SK-N-SH (cell line): Measurements from ENCODE around the gene UBE2C. TPM values are rescaled to one million over a fixed set of nuclear protein-coding genes. Genes with fewer than 3 reads are reported as not detected.

Experiments
- CTCF ChIA-PET: fragments of 300-600, 350-600 bp; formaldehyde crosslinking; extraction: SDS; loops from one replicate; lab custom pipeline; 2021; lab: Yijun Ruan, JAX
- POLR2A ChIA-PET: fragments of 350-600 bp; sonication (Branson Sonifier 250); formaldehyde crosslinking; extraction: SDS; loops from one replicate; lab custom pipeline; 2020; ENCODE audit warnings: antibody characterized with exemption, inconsistent platforms; lab: Yijun Ruan, JAX
- DNase-seq: peaks from one replicate; pipeline ENCODE4 v3.0.0; 2012
- H2AFZ ChIP-seq: fragments of 200-600 bp; sonication (generic); 2 replicates; pipeline ENCODE4 v1.8.1; 2016; ENCODE audit warnings: antibody characterized with exemption, mild to moderate bottlenecking, low read depth
- H3F3A ChIP-seq: fragments of 200-600 bp; sonication (generic); replicated peaks from 2 replicates; pipeline ENCODE3; 2016; ENCODE audit warnings: antibody characterized with exemption, mild to moderate bottlenecking; ENCODE audit not compliant: insufficient read depth
- H3K27ac ChIP-seq, 2 experiments: fragments of 200-500 bp in 1 of 2; fragments of 200-600 bp in 1 of 2; sonication (Bioruptor generic) in 1 of 2; sonication (generic), shearing (Covaris generic) in 1 of 2; 2 replicates each; pipeline versions ENCODE4 v1.5.1 to v1.6.1; 2014 to 2016; ENCODE audit warnings: low read depth in 2 of 2, inconsistent platforms in 1 of 2, low read length in 1 of 2, mild to moderate bottlenecking in 1 of 2, mixed read lengths in 1 of 2
- H3K27me3 ChIP-seq: fragments of 200-600 bp; sonication (generic), shearing (Covaris generic); 2 replicates; pipeline ENCODE4 v1.6.1; 2016; ENCODE audit warnings: mixed run types; ENCODE audit not compliant: insufficient read depth
- H3K36me3 ChIP-seq, 2 experiments: fragments of 200-500 bp in 1 of 2; fragments of 200-600 bp in 1 of 2; sonication (Bioruptor generic) in 1 of 2; sonication (generic) in 1 of 2; replicated peaks in 1 of 2; 2 replicates each; pipeline versions ENCODE3 to v1.5.1; 2014 to 2016; ENCODE audit warnings: low read length in 1 of 2, mild to moderate bottlenecking in 1 of 2; ENCODE audit not compliant: insufficient read depth in 2 of 2, control insufficient read depth in 1 of 2
- H3K4me1 ChIP-seq, 2 experiments: fragments of 200-500 bp in 1 of 2; fragments of 200-600 bp in 1 of 2; sonication (Bioruptor generic) in 1 of 2; sonication (generic), shearing (Covaris generic) in 1 of 2; 2 replicates each; pipeline versions ENCODE4 v1.5.1 to v1.6.1; 2014 to 2016; ENCODE audit warnings: low read depth in 1 of 2, low read length in 1 of 2, mixed run types in 1 of 2; ENCODE audit not compliant: insufficient read depth in 2 of 2, control insufficient read depth in 1 of 2
- H3K4me2 ChIP-seq: fragments of 200-600 bp; sonication (generic), shearing (Covaris generic); 2 replicates; pipeline ENCODE4 v1.6.1; 2017; ENCODE audit warnings: mixed run types
- H3K4me3 ChIP-seq, 2 experiments: fragments of 200-500 bp in 1 of 2; fragments of 200-600 bp in 1 of 2; sonication (Bioruptor generic) in 1 of 2; sonication (generic), shearing (Covaris generic) in 1 of 2; 2 replicates each; pipeline versions ENCODE4 v1.5.1 to v1.8.1; 2014 to 2016; ENCODE audit warnings: low read depth in 2 of 2, inconsistent platforms in 1 of 2, low read length in 1 of 2, mild to moderate bottlenecking in 1 of 2, mixed read lengths in 1 of 2, moderate library complexity in 1 of 2
- H3K79me2 ChIP-seq: fragments of 200-600 bp; sonication (generic); 2 replicates; pipeline ENCODE4 v1.8.1; 2017; ENCODE audit warnings: mild to moderate bottlenecking; ENCODE audit not compliant: insufficient read depth
- H3K9ac ChIP-seq: fragments of 200-600 bp; sonication (generic); 2 replicates; pipeline ENCODE4 v1.6.1; 2017; ENCODE audit warnings: mixed run types
- H3K9me2 ChIP-seq: fragments of 200-600 bp; sonication (generic); 2 replicates; pipeline ENCODE4 v1.6.1; 2017; ENCODE audit warnings: mixed run types
- H3K9me3 ChIP-seq: fragments of 200-600 bp; sonication (generic); 2 replicates; pipeline ENCODE4 v1.6.1; 2017; ENCODE audit warnings: mixed run types, mild to moderate bottlenecking, moderate library complexity
- H4K20me1 ChIP-seq: fragments of 200-600 bp; sonication (generic); 2 replicates; pipeline ENCODE4 v1.6.1; 2017; ENCODE audit warnings: mild to moderate bottlenecking, mixed run types; ENCODE audit not compliant: insufficient read depth
- CHD2 ChIP-seq: fragments of 150-350 bp; IDR thresholded peaks from 2 replicates; pipeline ENCODE4 v1.6.1; 2018; ENCODE audit warnings: low read length; ENCODE audit not compliant: partially characterized antibody
- CTCF ChIP-seq: fragments of 200-600 bp; sonication (generic); IDR thresholded peaks from 2 replicates; pipeline ENCODE4 v1.6.1; 2017; ENCODE audit warnings: antibody characterized with exemption, mild to moderate bottlenecking, moderate library complexity
- EP300 ChIP-seq, 2 experiments: IDR thresholded peaks; 2 replicates each; pipeline versions ENCODE4 v1.4.0 to v1.6.1; 2012; ENCODE audit warnings: borderline replicate concordance in 1 of 2, low read depth in 1 of 2, low read length in 1 of 2
- EZH2phosphoT487 ChIP-seq: fragments of 200-600 bp; sonication (generic); IDR thresholded peaks from 2 replicates; pipeline ENCODE4 v1.6.1; 2017; ENCODE audit warnings: low read depth, mixed run types, mild to moderate bottlenecking, antibody characterized with exemption, moderate library complexity, borderline replicate concordance
- FOSL2 ChIP-seq: IDR thresholded peaks from 2 replicates; pipeline ENCODE4 v1.4.0; 2012; ENCODE audit warnings: low read depth, mild to moderate bottlenecking, moderate library complexity, borderline replicate concordance
- FOXJ3 ChIP-seq: sonication (generic); formaldehyde crosslinking; IDR thresholded peaks from 2 replicates; pipeline ENCODE4 v1.5.1; 2020; ENCODE audit warnings: mild to moderate bottlenecking, missing genetic modification reagents
- FOXM1 ChIP-seq: IDR thresholded peaks from 2 replicates; pipeline ENCODE4 v1.4.0; 2012; ENCODE audit warnings: low read depth, mild to moderate bottlenecking
- GABPA ChIP-seq: IDR thresholded peaks from 2 replicates; pipeline ENCODE4 v1.4.0; 2012; ENCODE audit warnings: low read depth, mild to moderate bottlenecking
- IRF3 ChIP-seq: fragments of 150-350 bp; IDR thresholded peaks from 2 replicates; pipeline ENCODE4 v1.6.1; 2016; ENCODE audit warnings: mild to moderate bottlenecking, low read depth, low read length
- MAX ChIP-seq: IDR thresholded peaks from 2 replicates; pipeline ENCODE4 v1.4.0; 2012; ENCODE audit warnings: low read depth
- MEF2A ChIP-seq: IDR thresholded peaks from 2 replicates; pipeline ENCODE4 v1.4.0; 2012; ENCODE audit warnings: low read depth, borderline replicate concordance
- MXI1 ChIP-seq: IDR thresholded peaks from 2 replicates; pipeline ENCODE4 v1.6.1; 2012; ENCODE audit warnings: mild to moderate bottlenecking, low read depth, low read length, improper control_type of control experiment
- NRF1 ChIP-seq: IDR thresholded peaks from 2 replicates; pipeline ENCODE4 v1.6.1; 2012; ENCODE audit warnings: low read depth, mild to moderate bottlenecking, low read length
- PBX3 ChIP-seq: IDR thresholded peaks from 2 replicates; pipeline ENCODE4; 2012
- RAD21 ChIP-seq: IDR thresholded peaks from 2 replicates; pipeline ENCODE4 v1.6.1; 2012; ENCODE audit warnings: mild to moderate bottlenecking, low read length
- RFX5 ChIP-seq: IDR thresholded peaks from 2 replicates; pipeline ENCODE4 v1.6.1; 2012; ENCODE audit warnings: mild to moderate bottlenecking, improper control_type of control experiment, low read length
- USF1 ChIP-seq: IDR thresholded peaks from 2 replicates; pipeline ENCODE4 v1.4.0; 2012; ENCODE audit warnings: low read depth, borderline replicate concordance
- YY1 ChIP-seq: IDR thresholded peaks from 2 replicates; pipeline ENCODE4 v1.4.0; 2012; ENCODE audit warnings: low read depth, mild to moderate bottlenecking
- ZBTB33 ChIP-seq: IDR thresholded peaks from 2 replicates; pipeline ENCODE4 v1.4.0; 2012; ENCODE audit warnings: low read depth, borderline replicate concordance
- WGBS: methylation state at CpG from one replicate; pipeline ENCODE4 v1.1.6; 2017; ENCODE audit warnings: low lambda C conversion rate; 5-methylcytosine and 5-hydroxymethylcytosine counted together
- polyA plus RNA-seq, 3 experiments: library from polyadenylated mRNA; depleted of rRNA; stranded (reverse); fragments of >200 nt; gene quantifications; 2 replicates each; pipeline ENCODE4 v1.2.3, GENCODE V29; 2012

UBE2C gene
- polyA plus RNA-seq, 1 of the 3 experiments (the other 2 are of a cell fraction): 115 TPM

GRCh38 chr20:45765307-45765875, 47.1 kb upstream of the UBE2C start:
- CTCF ChIA-PET: interaction anchor here (1.3 to 1.4 kb wide), 2 partner anchors 446 to 472 kb away, joined by 6 to 7 read pairs; no protein-coding TSS in a partner anchor

More at GRCh38 chr20:45765307-45765875, 47.1 kb upstream of the UBE2C start:
- TF ChIP-seq IRF3: no peak
- no peak for TF ChIP-seq GABPA
- no peak for TF ChIP-seq MEF2A
- no peak for TF ChIP-seq MXI1
- no peak for TF ChIP-seq PBX3
- TF ChIP-seq EP300 (IDR thresholded peaks at IDR 0.05; ENCODE audit: borderline replicate concordance in 1 of 2, low read depth in 1 of 2, low read length in 1 of 2): no peak
- no peak for TF ChIP-seq NRF1
- no peak for TF ChIP-seq RFX5
- no peak for TF ChIP-seq FOXM1
- TF ChIP-seq MAX: no peak
- TF ChIP-seq RAD21: no peak
- TF ChIP-seq YY1: no peak
- TF ChIP-seq EZH2phosphoT487: no peak
- TF ChIP-seq ZBTB33: no peak
- TF ChIP-seq USF1: no peak
- TF ChIP-seq CHD2: no peak
- no peak for TF ChIP-seq FOXJ3 (CRISPR knock-in tag)
- no peak for TF ChIP-seq CTCF
- TF ChIP-seq FOSL2: no peak
- POLR2A ChIA-PET: no interaction called here
- H3K4me3 ChIP-seq: no peak overlapping the region
- H3K4me2 ChIP-seq: no peak overlapping the region
- H3K27ac ChIP-seq: no peak overlapping the region
- no peaks in the 10 kb centered on the region for H3K27me3 ChIP-seq
- H3K9ac ChIP-seq: no peak overlapping the region
- H3K36me3 ChIP-seq: no peaks in the 10 kb centered on the region
- H4K20me1 ChIP-seq: no peaks in the 10 kb centered on the region
- H3K9me3 ChIP-seq: no peaks in the 10 kb centered on the region
- 60% methylated on average over 4 of the region's 4 CpGs for WGBS
- H2AFZ ChIP-seq: no peak overlapping the region
- H3F3A ChIP-seq: no peaks in the 10 kb centered on the region
- DNase-seq: no peak
- H3K9me2 ChIP-seq: no peaks in the 10 kb centered on the region
- H3K79me2 ChIP-seq: no peaks in the 10 kb centered on the region
- no peaks in the 10 kb centered on the region for H3K4me1 ChIP-seq
